H9 (cell line): ENCODE results near the gene MS4A15. TPM values are rescaled to one million over a fixed set of nuclear protein-coding genes. Genes with fewer than 3 reads are reported as not detected.

ENCODE experiments used
- DNase-seq: peaks from one replicate; pipeline ENCODE4 v3.0.0-alpha.2; 2017
- H2AFZ ChIP-seq: one replicate; pipeline ENCODE4 v1.6.1; 2013; ENCODE audit warnings: mild to moderate bottlenecking, low read length, control low read depth, moderate library complexity
- H2AK5ac ChIP-seq: 2 replicates; pipeline ENCODE4 v1.6.1; 2013; ENCODE audit warnings: low read length, control low read depth, mixed read lengths; ENCODE audit not compliant: insufficient read length
- H2BK120ac ChIP-seq: one replicate; pipeline ENCODE4 v1.6.1; 2013; ENCODE audit warnings: low read depth, mild to moderate bottlenecking, low read length, control low read depth, inconsistent platforms; ENCODE audit not compliant: poor library complexity, severe bottlenecking
- H2BK12ac ChIP-seq: 2 replicates; pipeline ENCODE4 v1.6.1; 2013; ENCODE audit warnings: low read length, control low read depth, mixed read lengths, low read depth; ENCODE audit not compliant: insufficient read length
- H2BK15ac ChIP-seq: 2 replicates; pipeline ENCODE4 v1.6.1; 2013; ENCODE audit warnings: low read depth, low read length, control low read depth
- H2BK20ac ChIP-seq: one replicate; pipeline ENCODE4 v1.6.1; 2013; ENCODE audit warnings: low read depth, mild to moderate bottlenecking, low read length, control low read depth, inconsistent platforms; ENCODE audit not compliant: poor library complexity, severe bottlenecking
- H2BK5ac ChIP-seq: 2 replicates; pipeline ENCODE4 v1.6.1; 2013; ENCODE audit warnings: low read length, control low read depth, mixed read lengths; ENCODE audit not compliant: insufficient read length
- H3K14ac ChIP-seq: 2 replicates; pipeline ENCODE4 v1.6.1; 2013; ENCODE audit warnings: low read length, control low read depth; ENCODE audit not compliant: insufficient read depth
- H3K18ac ChIP-seq: 2 replicates; pipeline ENCODE4 v1.6.1; 2013; ENCODE audit warnings: low read depth, mild to moderate bottlenecking, mixed read lengths, low read length, control low read depth; ENCODE audit not compliant: insufficient read length
- H3K23ac ChIP-seq: 2 replicates; pipeline ENCODE4 v1.6.1; 2013; ENCODE audit warnings: low read length, control low read depth, mixed read lengths, low read depth; ENCODE audit not compliant: insufficient read length
- H3K23me2 ChIP-seq: 2 replicates; pipeline ENCODE4 v1.6.1; 2013; ENCODE audit warnings: low read depth, mild to moderate bottlenecking, mixed read lengths, low read length, control low read depth; ENCODE audit not compliant: insufficient read length, poor library complexity, severe bottlenecking
- H3K27ac ChIP-seq: 2 replicates; pipeline ENCODE4 v1.5.1; 2013; ENCODE audit warnings: low read length, control low read depth, mixed read lengths, low read depth; ENCODE audit not compliant: insufficient read length
- H3K27me3 ChIP-seq: 2 replicates; pipeline ENCODE4 v1.6.1; 2013; ENCODE audit warnings: low read length, control low read depth, inconsistent platforms; ENCODE audit not compliant: insufficient read depth
- H3K4ac ChIP-seq: 2 replicates; pipeline ENCODE4 v1.6.1; 2013; ENCODE audit warnings: low read depth, mild to moderate bottlenecking, control low read depth, inconsistent platforms, low read length, moderate library complexity
- H3K4me1 ChIP-seq: 2 replicates; pipeline ENCODE4 v1.6.1; 2013; ENCODE audit warnings: low read length, control low read depth, inconsistent platforms; ENCODE audit not compliant: insufficient read depth
- H3K4me2 ChIP-seq: 2 replicates; pipeline ENCODE4 v1.6.1; 2013; ENCODE audit warnings: low read length, control low read depth, mixed read lengths; ENCODE audit not compliant: insufficient read length, insufficient read depth
- H3K56ac ChIP-seq: 2 replicates; pipeline ENCODE4 v1.6.1; 2013; ENCODE audit warnings: low read depth, mild to moderate bottlenecking, mixed read lengths, low read length, control low read depth; ENCODE audit not compliant: insufficient read length
- H3K79me1 ChIP-seq: 2 replicates; pipeline ENCODE4 v1.6.1; 2013; ENCODE audit warnings: low read depth, mild to moderate bottlenecking, moderate library complexity, low read length, control low read depth, inconsistent platforms; ENCODE audit not compliant: insufficient read depth, poor library complexity, severe bottlenecking
- H3K79me2 ChIP-seq: 2 replicates; pipeline ENCODE4 v1.6.1; 2013; ENCODE audit warnings: low read length, control low read depth, inconsistent platforms; ENCODE audit not compliant: insufficient read depth
- H3K9ac ChIP-seq: 2 replicates; pipeline ENCODE4 v1.6.1; 2013; ENCODE audit warnings: low read length, control low read depth, mixed read lengths; ENCODE audit not compliant: insufficient read length; ENCODE audit errors: extremely low read depth
- H3K9me3 ChIP-seq: one replicate; pipeline ENCODE4 v1.6.1; 2013; ENCODE audit warnings: low read depth, low read length, inconsistent platforms; ENCODE audit not compliant: control insufficient read depth
- H3T11ph ChIP-seq: one replicate; pipeline ENCODE4 v1.6.1; 2013; ENCODE audit warnings: mild to moderate bottlenecking, low read length, control low read depth, inconsistent platforms
- H4K20me1 ChIP-seq: one replicate; pipeline ENCODE4 v1.6.1; 2013; ENCODE audit not compliant: control insufficient read depth, insufficient read length, insufficient read depth
- H4K5ac ChIP-seq: 2 replicates; pipeline ENCODE4 v1.6.1; 2013; ENCODE audit warnings: low read depth, mild to moderate bottlenecking, mixed read lengths, low read length, control low read depth; ENCODE audit not compliant: insufficient read length
- H4K8ac ChIP-seq: replicated peaks from 2 replicates; pipeline ENCODE4 v1.6.1; 2013; ENCODE audit warnings: low read length, control low read depth, mixed read lengths, low read depth; ENCODE audit not compliant: insufficient read length
- H4K91ac ChIP-seq: 2 replicates; pipeline ENCODE4 v1.6.1; 2013; ENCODE audit warnings: low read depth, mild to moderate bottlenecking, moderate library complexity, mixed read lengths, low read length, control low read depth; ENCODE audit not compliant: insufficient read length
- H3K27ac Mint-ChIP-seq, 3 experiments: 2 replicates in 2 of 3; 3 replicates in 1 of 3; pipeline ENCODE4 v1.8.0; 2020 to 2021; ENCODE audit warnings: mixed read lengths in 3 of 3, mild to moderate bottlenecking in 1 of 3, moderate library complexity in 1 of 3
- H3K27me3 Mint-ChIP-seq: 2 replicates; pipeline ENCODE4 v1.8.0; 2021; ENCODE audit warnings: low read depth, mild to moderate bottlenecking, moderate library complexity, mixed read lengths
- H3K36me3 Mint-ChIP-seq, 3 experiments: 2 replicates in 2 of 3; 3 replicates in 1 of 3; pipeline ENCODE4 v1.8.0; 2020 to 2021; ENCODE audit warnings: low read depth in 3 of 3, mixed read lengths in 3 of 3; ENCODE audit not compliant: insufficient read depth in 1 of 3
- H3K4me1 Mint-ChIP-seq, 2 experiments: 2 replicates each; pipeline ENCODE4 v1.8.0; 2020; ENCODE audit warnings: mixed read lengths in 2 of 2
- H3K4me3 Mint-ChIP-seq, 2 experiments: 2 replicates in 1 of 2; 3 replicates in 1 of 2; pipeline ENCODE4 v1.8.0; 2020 to 2021; ENCODE audit warnings: mild to moderate bottlenecking in 2 of 2, mixed read lengths in 2 of 2, moderate library complexity in 1 of 2
- H3K9me3 Mint-ChIP-seq, 2 experiments: 2 replicates in 1 of 2; 3 replicates in 1 of 2; pipeline ENCODE4 v1.8.0; 2020; ENCODE audit warnings: mild to moderate bottlenecking in 2 of 2, mixed read lengths in 2 of 2, moderate library complexity in 1 of 2
- WGBS: extraction: QIAGEN DNeasy Blood & Tissue Kit; methylation state at CpG from one replicate; pipeline ENCODE4 v1.1.7; 2013; ENCODE audit warnings: missing lambda C conversion rate, low lambda C conversion rate, mixed read lengths; ENCODE audit not compliant: insufficient read length; ENCODE audit errors: extremely low coverage; 5-methylcytosine and 5-hydroxymethylcytosine counted together
- total RNA-seq: library from RNA; stranded (reverse); gene quantifications from 2 replicates; pipeline ENCODE4 v1.2.1, GENCODE V29; 2021
- TF ChIP-seq, protein P1 (sequence below): fragments of 200-600 bp; sonication (generic); conservative IDR thresholded peaks from 3 replicates; pipeline ENCODE4 v1.8.0; 2021; ENCODE audit warnings: antibody characterized with exemption, mild to moderate bottlenecking

MS4A15 gene
- total RNA-seq, 1 experiment from 2014 or later: 0.11 TPM

DNA sequence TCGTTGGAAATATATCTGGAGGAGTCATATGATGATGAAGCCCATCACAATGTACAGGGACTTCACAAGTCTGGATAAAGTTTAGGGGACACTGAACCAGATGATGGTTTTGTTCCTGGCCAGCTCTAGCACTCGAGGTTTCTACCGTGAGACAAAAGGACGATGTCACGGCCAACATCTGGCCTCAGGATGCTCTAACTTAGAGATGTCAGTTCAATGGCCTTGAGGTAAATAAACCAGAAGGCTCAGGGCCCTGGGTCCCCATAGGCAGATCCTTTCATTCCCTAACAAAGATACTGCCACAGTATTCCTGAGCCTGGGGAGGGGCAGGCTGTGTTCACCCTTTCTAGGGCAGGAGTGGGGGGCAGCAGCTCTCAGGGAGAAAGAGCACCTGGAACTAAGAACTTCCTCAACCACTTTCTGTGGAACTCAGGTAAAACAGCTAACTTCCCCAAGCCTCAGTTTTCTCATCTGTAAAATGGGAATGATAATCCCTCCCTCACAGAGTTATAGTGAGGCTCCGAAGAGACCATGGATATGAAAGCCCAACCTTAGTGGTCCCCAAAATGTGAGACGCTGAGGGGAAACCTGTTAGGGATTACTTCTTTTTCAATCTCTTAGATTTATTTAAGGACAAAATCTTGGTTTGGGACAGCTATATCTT lies 46.7 kb downstream of the MS4A15 start:
- Histone ChIP-seq H3K79me2 (no peaks in the 10 kb centered on the region), H3K4me2 (no peak overlapping the region)

More for the DNA sequence above, 46.7 kb downstream of the MS4A15 start:
- H2AFZ ChIP-seq: no peak overlapping the region
- H3K27me3 Mint-ChIP-seq: peaks cover 57% of the 10 kb centered on the region
- no peak overlapping the region for H4K91ac ChIP-seq
- H4K20me1 ChIP-seq: no peaks in the 10 kb centered on the region
- no peak overlapping the region for H3K18ac ChIP-seq
- H3K36me3 Mint-ChIP-seq: no peaks in the 10 kb centered on the region; a peak in 1 of 7 replicates
- H3K4ac ChIP-seq: no peak overlapping the region
- WGBS: no CpG with 5 or more reads among the region's 7 CpGs
- H3K9me3 ChIP-seq: no peaks in the 10 kb centered on the region
- DNase-seq: no peak
- H3K4me1 ChIP-seq: no peaks in the 10 kb centered on the region
- H3K4me3 Mint-ChIP-seq: no peak overlapping the region
- H3K9ac ChIP-seq: no peak overlapping the region
- no peak overlapping the region for H2BK20ac ChIP-seq
- H3T11ph ChIP-seq: no peak overlapping the region
- H3K27me3 ChIP-seq: no peaks in the 10 kb centered on the region
- H2BK12ac ChIP-seq: no peak overlapping the region
- no peaks in the 10 kb centered on the region for H3K79me1 ChIP-seq
- H2AK5ac ChIP-seq: no peak overlapping the region
- H3K23ac ChIP-seq: no peak overlapping the region
- no peak overlapping the region for H2BK15ac ChIP-seq
- no peaks in the 10 kb centered on the region for H3K4me1 Mint-ChIP-seq
- no peak overlapping the region for H3K27ac ChIP-seq
- H3K9me3 Mint-ChIP-seq: no peaks in the 10 kb centered on the region; a peak in 1 of 5 replicates
- no peak overlapping the region for H4K8ac ChIP-seq
- no peak overlapping the region for H3K14ac ChIP-seq
- H3K23me2 ChIP-seq: no peaks in the 10 kb centered on the region
- TF ChIP-seq, protein P1, sequence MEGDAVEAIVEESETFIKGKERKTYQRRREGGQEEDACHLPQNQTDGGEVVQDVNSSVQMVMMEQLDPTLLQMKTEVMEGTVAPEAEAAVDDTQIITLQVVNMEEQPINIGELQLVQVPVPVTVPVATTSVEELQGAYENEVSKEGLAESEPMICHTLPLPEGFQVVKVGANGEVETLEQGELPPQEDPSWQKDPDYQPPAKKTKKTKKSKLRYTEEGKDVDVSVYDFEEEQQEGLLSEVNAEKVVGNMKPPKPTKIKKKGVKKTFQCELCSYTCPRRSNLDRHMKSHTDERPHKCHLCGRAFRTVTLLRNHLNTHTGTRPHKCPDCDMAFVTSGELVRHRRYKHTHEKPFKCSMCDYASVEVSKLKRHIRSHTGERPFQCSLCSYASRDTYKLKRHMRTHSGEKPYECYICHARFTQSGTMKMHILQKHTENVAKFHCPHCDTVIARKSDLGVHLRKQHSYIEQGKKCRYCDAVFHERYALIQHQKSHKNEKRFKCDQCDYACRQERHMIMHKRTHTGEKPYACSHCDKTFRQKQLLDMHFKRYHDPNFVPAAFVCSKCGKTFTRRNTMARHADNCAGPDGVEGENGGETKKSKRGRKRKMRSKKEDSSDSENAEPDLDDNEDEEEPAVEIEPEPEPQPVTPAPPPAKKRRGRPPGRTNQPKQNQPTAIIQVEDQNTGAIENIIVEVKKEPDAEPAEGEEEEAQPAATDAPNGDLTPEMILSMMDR: no peak
- no peak overlapping the region for H3K27ac Mint-ChIP-seq
- H4K5ac ChIP-seq: no peak overlapping the region
- H2BK120ac ChIP-seq: no peak overlapping the region
- no peak overlapping the region for H3K56ac ChIP-seq
- no peak overlapping the region for H2BK5ac ChIP-seq
